Measurements from ENCODE around the gene TRAPPC4. TPM values are rescaled to one million over a fixed set of nuclear protein-coding genes. Genes with fewer than 3 reads are reported as not detected.
"Not testable (repeated sequence)": the region's sequence is repeated elsewhere in the genome, so short reads cannot be mapped to it uniquely, and the experiment has no call there.

Gene TRAPPC4
- total and polyA plus RNA-seq, 2 experiments from 2014 or later: 90.6 to 210 TPM

DNA sequence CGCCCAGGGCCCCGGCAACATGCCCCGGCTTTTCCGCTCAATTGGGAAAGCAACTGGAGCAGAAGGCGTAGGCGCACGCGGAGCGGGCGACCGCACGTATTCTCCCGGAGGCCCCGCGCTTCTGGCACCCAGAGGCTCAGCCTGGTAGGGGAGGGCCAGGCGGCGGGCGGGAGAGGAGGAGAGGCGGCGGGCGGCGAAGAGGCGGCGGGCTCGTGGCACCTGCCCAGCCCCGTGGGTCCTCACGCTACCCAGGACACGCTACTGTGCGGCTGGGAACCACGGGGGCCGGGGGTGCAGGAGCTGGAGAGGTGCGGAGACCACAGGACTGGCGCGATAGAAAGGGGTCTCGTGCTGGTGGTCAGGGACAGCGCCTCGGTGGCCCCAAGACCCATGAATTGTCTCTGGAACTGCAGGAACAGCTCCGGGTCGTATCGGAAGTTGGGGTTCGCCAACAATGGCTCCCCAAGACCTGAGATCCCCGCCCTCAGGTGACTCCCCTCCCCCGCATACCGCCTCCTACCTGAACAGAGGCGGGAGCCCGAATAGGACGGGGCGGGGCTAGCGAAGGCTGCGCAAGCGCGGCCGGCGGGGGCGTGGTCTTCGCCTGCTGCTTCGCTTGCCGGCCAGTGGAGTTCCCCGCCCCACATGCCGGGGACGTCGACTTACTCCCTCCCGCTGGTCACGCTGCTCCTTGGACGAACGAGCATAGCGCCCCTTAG lies 11.9 kb downstream of the TRAPPC4 start, which contains the start of gene SLC37A4:
TSS of gene SLC37A4 (minus strand) at position 549 of the 719 bp plus-strand sequence.
- DNase-seq: peak; percentile 100
- H3K4me3 ChIP-seq: peak within 1 kb of the TSS; percentile 90
- TF ChIP-seq EZH2 (IDR thresholded peaks at IDR 0.05; ENCODE audit: insufficient read depth, poor library complexity, severe bottlenecking): no peak
- 1 to 2% methylated on average over 31 to 65 of the region's 67 CpGs for WGBS, 2 experiments (ENCODE audit: low coverage in 1 of 2, low lambda C conversion rate in 2 of 2, missing lambda C conversion rate in 2 of 2)
- H3K9me2 ChIP-seq (ENCODE audit: insufficient read depth): no peaks in the 10 kb centered on the region
- in situ Hi-C loops (cut with MboI): no loop called here
- H3K4me1 ChIP-seq (ENCODE audit: insufficient read depth): peaks cover 6% of the 10 kb centered on the region; the same call in 1 of the 2 replicates
- H3K79me2 ChIP-seq (ENCODE audit: insufficient read depth): no peaks in the 10 kb centered on the region
- H4K20me1 ChIP-seq (ENCODE audit: insufficient read depth): no peaks in the 10 kb centered on the region
- H3F3A ChIP-seq (ENCODE audit: insufficient read depth): no peaks in the 10 kb centered on the region
- H3K4me2 ChIP-seq (ENCODE audit: unreplicated experiment): peak within 1 kb of the TSS; percentile 94
- no peaks in the 10 kb centered on the region for H3K27me3 ChIP-seq (replicated peaks; ENCODE audit: insufficient read depth)
- H3K9ac ChIP-seq: peak within 1 kb of the TSS; percentile 76
- peak within 1 kb of the TSS; percentile 98 for H2AFZ ChIP-seq
- H3K36me3 ChIP-seq (ENCODE audit: low read depth): no peaks in the 10 kb centered on the region
- H3K9me3 ChIP-seq (ENCODE audit: low read depth): no peaks in the 10 kb centered on the region
- no peak within 1 kb of the TSS for H3K27ac ChIP-seq

DNA sequence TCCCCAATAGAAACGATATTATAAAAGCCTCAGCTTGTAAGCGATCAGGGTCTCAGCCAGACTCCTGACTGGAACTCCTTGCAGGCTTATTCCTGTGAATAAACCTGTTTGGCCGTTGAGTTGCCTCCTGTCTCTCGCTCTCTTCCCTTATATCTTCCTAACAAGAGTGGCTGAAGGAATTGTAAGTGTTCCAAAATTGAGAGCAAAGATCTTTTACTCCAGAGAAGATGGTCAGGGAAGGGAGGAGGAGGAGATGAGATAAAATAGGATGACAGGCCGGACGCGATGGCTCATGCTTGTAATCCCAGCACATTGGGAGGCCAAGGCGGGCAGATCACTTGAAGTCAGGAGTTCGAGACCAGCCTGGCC lies 13.3 kb downstream of the TRAPPC4 start:
- Histone ChIP-seq H3K4me3 (no peak overlapping the region), H3F3A (ENCODE audit: insufficient read depth) (no peaks in the 10 kb centered on the region), H2AFZ (peak overlapping the region; percentile 98; the same call in 1 of the 2 replicates)

DNA sequence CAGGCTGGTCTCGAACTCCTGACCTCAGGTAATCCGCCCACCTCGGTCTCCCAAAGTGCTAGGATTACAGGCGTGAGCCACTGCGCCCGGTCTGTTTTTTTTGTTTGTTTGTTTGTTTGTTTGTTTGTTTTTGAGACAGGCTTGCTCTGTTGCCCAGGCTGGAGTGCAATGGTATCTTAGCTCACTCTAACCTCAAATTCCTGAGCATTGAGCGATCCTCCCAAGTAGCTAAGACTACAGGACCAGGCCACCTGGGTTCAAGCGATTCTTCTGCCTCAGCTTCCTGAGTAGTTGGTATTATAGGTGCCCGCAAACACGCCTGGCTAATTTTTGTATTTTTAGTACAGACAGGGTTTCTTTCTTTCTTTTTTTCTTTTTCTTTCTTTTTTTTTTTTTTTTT lies 14.9 kb downstream of the TRAPPC4 start:
- H4K20me1 ChIP-seq (ENCODE audit: insufficient read depth); H3K27me3 ChIP-seq (replicated peaks; ENCODE audit: insufficient read depth); H3K9ac ChIP-seq; H3K79me2 ChIP-seq (ENCODE audit: insufficient read depth); H3F3A ChIP-seq (ENCODE audit: insufficient read depth); H3K4me2 ChIP-seq (ENCODE audit: unreplicated experiment); H3K27ac ChIP-seq; H3K9me2 ChIP-seq (ENCODE audit: insufficient read depth); in situ Hi-C loops (cut with MboI); H3K4me1 ChIP-seq (ENCODE audit: insufficient read depth); H2AFZ ChIP-seq; H3K9me3 ChIP-seq (ENCODE audit: low read depth); H3K4me3 ChIP-seq; H3K36me3 ChIP-seq (ENCODE audit: low read depth): not testable (repeated sequence)
- DNase-seq: peak; percentile 24
- WGBS, 2 experiments (ENCODE audit: low coverage in 1 of 2, low lambda C conversion rate in 2 of 2, missing lambda C conversion rate in 2 of 2): 85% methylated on average over 10 of the region's 10 CpGs

More for the DNA sequence above, 13.3 kb downstream of the TRAPPC4 start:
- Histone ChIP-seq H3K9ac (no peak overlapping the region), H4K20me1 (ENCODE audit: insufficient read depth) (no peaks in the 10 kb centered on the region), H3K36me3 (ENCODE audit: low read depth) (no peaks in the 10 kb centered on the region), H3K27ac (no peak overlapping the region), H3K9me2 (ENCODE audit: insufficient read depth) (no peaks in the 10 kb centered on the region), H3K9me3 (ENCODE audit: low read depth) (no peaks in the 10 kb centered on the region), H3K4me1 (ENCODE audit: insufficient read depth) (peaks cover 6% of the 10 kb centered on the region; the same call in 1 of the 2 replicates), H3K27me3 (replicated peaks; ENCODE audit: insufficient read depth) (no peaks in the 10 kb centered on the region), H3K4me2 (ENCODE audit: unreplicated experiment) (no peak overlapping the region), H3K79me2 (ENCODE audit: insufficient read depth) (no peaks in the 10 kb centered on the region)
- in situ Hi-C loops (cut with MboI): no loop called here
- DNase-seq: no peak
- TF ChIP-seq EZH2phosphoT487 (IDR thresholded peaks at IDR 0.05; ENCODE audit: insufficient read depth, low read depth) (no peak), EZH2 (IDR thresholded peaks at IDR 0.05; ENCODE audit: insufficient read depth, poor library complexity, severe bottlenecking) (no peak)
- WGBS, 2 experiments (ENCODE audit: low coverage in 1 of 2, low lambda C conversion rate in 2 of 2, missing lambda C conversion rate in 2 of 2): 92 to 93% methylated on average over 9 of the region's 9 CpGs

DNA sequence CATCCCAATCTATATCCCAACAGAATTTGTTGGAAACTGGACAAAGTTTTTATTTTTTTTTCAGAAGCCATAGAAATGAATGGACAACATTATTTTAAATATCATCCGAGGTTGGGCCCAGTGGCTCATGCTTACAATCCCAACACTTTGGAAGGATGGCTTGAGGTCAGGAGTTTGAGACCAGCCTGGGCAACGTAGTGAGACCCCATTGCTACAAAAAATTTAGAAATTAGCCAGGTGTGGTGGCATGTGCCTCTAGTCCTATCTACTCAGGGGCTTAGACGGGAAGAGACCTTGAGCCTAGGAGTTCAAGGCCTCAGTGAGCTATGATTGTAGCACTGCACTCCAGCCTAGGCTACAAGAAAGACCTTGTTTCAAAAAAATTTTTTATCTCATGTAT lies 16.2 kb downstream of the TRAPPC4 start:
- Histone ChIP-seq H3F3A (ENCODE audit: insufficient read depth) (no peaks in the 10 kb centered on the region), H3K9ac (no peak overlapping the region), H3K9me2 (ENCODE audit: insufficient read depth) (no peaks in the 10 kb centered on the region), H4K20me1 (ENCODE audit: insufficient read depth) (no peaks in the 10 kb centered on the region), H2AFZ (no peak overlapping the region), H3K4me1 (ENCODE audit: insufficient read depth) (peaks cover 6% of the 10 kb centered on the region; the same call in 1 of the 2 replicates), H3K79me2 (ENCODE audit: insufficient read depth) (no peaks in the 10 kb centered on the region), H3K4me2 (ENCODE audit: unreplicated experiment) (no peak overlapping the region), H3K9me3 (ENCODE audit: low read depth) (no peaks in the 10 kb centered on the region), H3K27me3 (replicated peaks; ENCODE audit: insufficient read depth) (no peaks in the 10 kb centered on the region), H3K36me3 (ENCODE audit: low read depth) (no peaks in the 10 kb centered on the region), H3K4me3 (no peak overlapping the region), H3K27ac (no peak overlapping the region)
- WGBS, 2 experiments (ENCODE audit: low coverage in 1 of 2, low lambda C conversion rate in 2 of 2, missing lambda C conversion rate in 2 of 2): 65 to 69% methylated on average over 3 of the region's 3 CpGs
- DNase-seq: no peak
- in situ Hi-C loops (cut with MboI): no loop called here
- TF ChIP-seq EZH2 (IDR thresholded peaks at IDR 0.05; ENCODE audit: insufficient read depth, poor library complexity, severe bottlenecking) (no peak), EZH2phosphoT487 (IDR thresholded peaks at IDR 0.05; ENCODE audit: insufficient read depth, low read depth) (no peak)
